Liver (tissue), 9 donors: Measurements from ENCODE around the gene GATB. TPM values are rescaled to one million over a fixed set of nuclear protein-coding genes. Genes with fewer than 3 reads are reported as not detected.

Experiments used
- DNase-seq: peaks from one replicate; pipeline ENCODE4 v3.0.0-alpha.2; 2017; ENCODE audit warnings: low spot score
- H3K27ac ChIP-seq, 2 donors: one replicate each; pipeline ENCODE4 v1.7.0; 2013; ENCODE audit warnings: inconsistent platforms in 2 of 2, low read length in 2 of 2, control low read depth in 1 of 2, low read depth in 1 of 2, mild to moderate bottlenecking in 1 of 2
- H3K27me3 ChIP-seq, 4 donors: one replicate each; pipeline versions ENCODE4 v1.6.1 to v1.7.0; 2013; ENCODE audit warnings: low read length in 3 of 4, inconsistent platforms in 1 of 4, mild to moderate bottlenecking in 1 of 4, moderate library complexity in 1 of 4; ENCODE audit not compliant: control insufficient read depth in 4 of 4, insufficient read depth in 4 of 4
- H3K36me3 ChIP-seq, 4 donors: one replicate each; pipeline versions ENCODE4 v1.6.1 to v1.7.0; 2013; ENCODE audit warnings: low read length in 3 of 4, mild to moderate bottlenecking in 3 of 4, low read depth in 1 of 4, moderate library complexity in 1 of 4; ENCODE audit not compliant: control insufficient read depth in 4 of 4, insufficient read depth in 3 of 4
- H3K4me1 ChIP-seq, 4 donors: one replicate each; pipeline versions ENCODE4 v1.6.1 to v1.7.0; 2013; ENCODE audit warnings: low read length in 3 of 4, mild to moderate bottlenecking in 3 of 4, moderate library complexity in 1 of 4; ENCODE audit not compliant: control insufficient read depth in 4 of 4, insufficient read depth in 4 of 4
- H3K4me3 ChIP-seq, 3 donors: one replicate each; pipeline versions ENCODE4 v1.6.1 to v1.7.0; 2013; ENCODE audit warnings: low read length in 3 of 3, control low read depth in 1 of 3, low read depth in 1 of 3, mild to moderate bottlenecking in 1 of 3
- H3K9ac ChIP-seq, 2 donors: one replicate each; pipeline ENCODE4 v1.7.0; 2013; ENCODE audit warnings: low read length in 2 of 2, mild to moderate bottlenecking in 2 of 2, moderate library complexity in 2 of 2, control low read depth in 1 of 2, low read depth in 1 of 2
- H3K9me3 ChIP-seq, 4 donors: one replicate each; pipeline versions ENCODE4 v1.6.1 to v1.7.0; 2013; ENCODE audit warnings: low read length in 3 of 4; ENCODE audit not compliant: control insufficient read depth in 4 of 4
- EGR1 ChIP-seq, 2 donors: IDR thresholded peaks; 2 replicates each; pipeline ENCODE4 v1.6.1; 2016 to 2018; ENCODE audit warnings: antibody characterized with exemption in 2 of 2, low read depth in 2 of 2
- FOXA1 ChIP-seq: IDR thresholded peaks from 2 replicates; pipeline ENCODE4 v1.6.1; 2016; ENCODE audit warnings: antibody characterized with exemption
- FOXA2 ChIP-seq: IDR thresholded peaks from 2 replicates; pipeline ENCODE4 v1.6.1; 2016; ENCODE audit warnings: antibody characterized with exemption
- GABPA ChIP-seq, 2 donors: IDR thresholded peaks in 1 of 2; conservative IDR thresholded peaks in 1 of 2; 2 replicates each; pipeline ENCODE4 v1.6.1; 2016; ENCODE audit warnings: antibody characterized with exemption in 2 of 2, mild to moderate bottlenecking in 1 of 2, moderate library complexity in 1 of 2
- HNF4A ChIP-seq, 2 donors: conservative IDR thresholded peaks; 2 replicates each; pipeline ENCODE4 v1.6.1; 2016; ENCODE audit warnings: antibody characterized with exemption in 2 of 2, mild to moderate bottlenecking in 2 of 2
- HNF4G ChIP-seq: IDR thresholded peaks from 2 replicates; pipeline ENCODE4 v1.6.1; 2016; ENCODE audit warnings: antibody characterized with exemption
- JUND ChIP-seq, 2 donors: IDR thresholded peaks; 2 replicates each; pipeline ENCODE4 v1.6.1; 2016; ENCODE audit warnings: antibody characterized with exemption in 2 of 2
- MAX ChIP-seq: IDR thresholded peaks from 2 replicates; pipeline ENCODE4 v1.6.1; 2016; ENCODE audit warnings: antibody characterized with exemption
- NR2F2 ChIP-seq: IDR thresholded peaks from 2 replicates; pipeline ENCODE4 v1.6.1; 2016; ENCODE audit warnings: antibody characterized with exemption
- RAD21 ChIP-seq, 2 donors: IDR thresholded peaks; 2 replicates each; pipeline ENCODE4 v1.6.1; 2016; ENCODE audit warnings: antibody characterized with exemption in 2 of 2, mild to moderate bottlenecking in 2 of 2
- REST ChIP-seq: IDR thresholded peaks from 2 replicates; pipeline ENCODE4 v1.6.1; 2016; ENCODE audit warnings: antibody characterized with exemption, mild to moderate bottlenecking
- RXRA ChIP-seq, 2 donors: IDR thresholded peaks; 2 replicates each; pipeline ENCODE4 v1.6.1; 2017 to 2018; ENCODE audit warnings: antibody characterized with exemption in 2 of 2, mild to moderate bottlenecking in 1 of 2
- SP1 ChIP-seq: IDR thresholded peaks from 2 replicates; pipeline ENCODE4 v1.6.1; 2018; ENCODE audit warnings: antibody characterized with exemption, mild to moderate bottlenecking
- TAF1 ChIP-seq: conservative IDR thresholded peaks from 2 replicates; pipeline ENCODE4 v1.6.1; 2016; ENCODE audit warnings: antibody characterized with exemption, mild to moderate bottlenecking
- YY1 ChIP-seq: IDR thresholded peaks from 2 replicates; pipeline ENCODE4 v1.6.1; 2016; ENCODE audit warnings: antibody characterized with exemption, mild to moderate bottlenecking
- ZBTB33 ChIP-seq: IDR thresholded peaks from 2 replicates; pipeline ENCODE4 v1.6.1; 2016; ENCODE audit warnings: antibody characterized with exemption
- WGBS: extraction: QIAGEN DNeasy Blood & Tissue Kit; methylation state at CpG from one replicate; pipeline ENCODE4 v1.1.7; 2013; 5-methylcytosine and 5-hydroxymethylcytosine counted together
- polyA plus RNA-seq, 2 donors: library from polyadenylated mRNA; stranded (reverse) in 1 of 2; unstranded in 1 of 2; fragments of 200-250 nt in 1 of 2; fragments of >200 nt in 1 of 2; fragmentation: Nextera tagmentation in 1 of 2; extraction: Ambion mirVana in 1 of 2; gene quantifications; one replicate each; pipeline versions ENCODE4 v1.2.1 to v1.2.3, GENCODE V29; 2013 to 2015
- total RNA-seq, 2 donors: library from RNA; depleted of rRNA; stranded (reverse); fragments of >200 nt; gene quantifications; one replicate each; pipeline ENCODE4 v1.2.3, GENCODE V29; 2014
- TF ChIP-seq, protein P1 (sequence below): IDR thresholded peaks from 2 replicates; pipeline ENCODE4 v1.6.1; 2016; ENCODE audit warnings: antibody characterized with exemption
- TF ChIP-seq, protein P2 (sequence below): fragments of 150-350 bp; IDR thresholded peaks from 2 replicates; pipeline ENCODE4 v1.5.1; 2017; ENCODE audit warnings: improper control_type of control experiment, low read depth, low read length; ENCODE audit not compliant: missing input control
- donor health status: healthy.
- donor health status: healthy.
- donor health status: healthy.
- donor health status: healthy.
- donor health status: healthy.

The GATB gene
- total and polyA plus RNA-seq, 4 donors = 10.4 to 17.3 (median 12.5) TPM

GRCh38 chr4:151760002-151760401 is 805 bp downstream of the GATB start:
- TF ChIP-seq JUND (IDR thresholded peaks at IDR 0.05) = no peak
- TF ChIP-seq YY1 = no peak
- TF ChIP-seq, protein P1, sequence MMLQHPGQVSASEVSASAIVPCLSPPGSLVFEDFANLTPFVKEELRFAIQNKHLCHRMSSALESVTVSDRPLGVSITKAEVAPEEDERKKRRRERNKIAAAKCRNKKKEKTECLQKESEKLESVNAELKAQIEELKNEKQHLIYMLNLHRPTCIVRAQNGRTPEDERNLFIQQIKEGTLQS = no peak
- TF ChIP-seq, protein P2, sequence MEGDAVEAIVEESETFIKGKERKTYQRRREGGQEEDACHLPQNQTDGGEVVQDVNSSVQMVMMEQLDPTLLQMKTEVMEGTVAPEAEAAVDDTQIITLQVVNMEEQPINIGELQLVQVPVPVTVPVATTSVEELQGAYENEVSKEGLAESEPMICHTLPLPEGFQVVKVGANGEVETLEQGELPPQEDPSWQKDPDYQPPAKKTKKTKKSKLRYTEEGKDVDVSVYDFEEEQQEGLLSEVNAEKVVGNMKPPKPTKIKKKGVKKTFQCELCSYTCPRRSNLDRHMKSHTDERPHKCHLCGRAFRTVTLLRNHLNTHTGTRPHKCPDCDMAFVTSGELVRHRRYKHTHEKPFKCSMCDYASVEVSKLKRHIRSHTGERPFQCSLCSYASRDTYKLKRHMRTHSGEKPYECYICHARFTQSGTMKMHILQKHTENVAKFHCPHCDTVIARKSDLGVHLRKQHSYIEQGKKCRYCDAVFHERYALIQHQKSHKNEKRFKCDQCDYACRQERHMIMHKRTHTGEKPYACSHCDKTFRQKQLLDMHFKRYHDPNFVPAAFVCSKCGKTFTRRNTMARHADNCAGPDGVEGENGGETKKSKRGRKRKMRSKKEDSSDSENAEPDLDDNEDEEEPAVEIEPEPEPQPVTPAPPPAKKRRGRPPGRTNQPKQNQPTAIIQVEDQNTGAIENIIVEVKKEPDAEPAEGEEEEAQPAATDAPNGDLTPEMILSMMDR = no peak
- TF ChIP-seq RXRA (IDR thresholded peaks at IDR 0.05) = no peak
- TF ChIP-seq GABPA (IDR thresholded peaks at IDR 0.05 in 1 of 2, conservative IDR thresholded peaks at IDR 0.05 in 1 of 2) = no peak
- TF ChIP-seq FOXA2 = no peak
- TF ChIP-seq HNF4A (conservative IDR thresholded peaks at IDR 0.05) = no peak
- no peak for TF ChIP-seq HNF4G
- TF ChIP-seq NR2F2 = no peak
- no peak for TF ChIP-seq REST
- TF ChIP-seq FOXA1 = no peak
- no peak for TF ChIP-seq ZBTB33
- no peak for TF ChIP-seq MAX
- no peak for TF ChIP-seq SP1
- no peak for TF ChIP-seq TAF1
- TF ChIP-seq RAD21 (IDR thresholded peaks at IDR 0.05) = no peak
- no peak for TF ChIP-seq EGR1 (IDR thresholded peaks at IDR 0.05; ENCODE audit: low read depth in 2 of 2)
- no peaks in the 10 kb centered on the region for H3K9me3 ChIP-seq
- no peaks in the 10 kb centered on the region for H3K27me3 ChIP-seq
- DNase-seq = no peak
- H3K36me3 ChIP-seq = peaks cover 0 to 20% (median 9%) of the 10 kb centered on the region in 4 donors
- H3K4me1 ChIP-seq = peaks cover 0 to 14% (median 14%) of the 10 kb centered on the region in 4 donors
- peak overlapping the region; percentile 79 to 93 (median 92) for H3K4me3 ChIP-seq
- H3K9ac ChIP-seq = peak overlapping the region in 1 of 2 donors; percentile 67
- 36% methylated on average over 3 of the region's 3 CpGs for WGBS
- no peak overlapping the region for H3K27ac ChIP-seq
